K562 (cell line): ENCODE measurements around the gene PIK3C2G. TPM values are rescaled to one million over a fixed set of nuclear protein-coding genes. Genes with fewer than 3 reads are reported as not detected.

Source experiments
- ATAC-seq: fragments of 200-7000 bp; cut with Tn5 transposase; 3 replicates; pipeline ENCODE4 v1.9.1; 2020; ENCODE audit warnings: moderate library complexity
- BruUV-seq: library from RNA; stranded (reverse); fragments of 400-500 nt; replicated peaks from 2 replicates; lab custom pipeline; 2021; lab: Mats Ljungman, UMichigan
- CTCF ChIA-PET: fragments of 300-600 bp; formaldehyde crosslinking; extraction: SDS; loops from one replicate; lab custom pipeline; 2021; ENCODE audit warnings: low intra/inter-chr PET ratio; lab: Yijun Ruan, JAX
- POLR2A ChIA-PET: fragments of 300-600, 350-650 bp; sonication (Branson Sonifier 250); formaldehyde crosslinking; extraction: SDS; loops from one replicate; lab custom pipeline; 2021; ENCODE audit warnings: antibody characterized with exemption, inconsistent platforms; lab: Yijun Ruan, JAX
- DNase-seq, 4 experiments: peaks; one replicate each; pipeline versions ENCODE4 v3.0.0 to v3.0.0-alpha.2; 2011 to 2018; ENCODE audit warnings: low spot score in 3 of 4, mixed read lengths in 3 of 4; ENCODE audit errors: extremely low read depth in 1 of 4
- FAIRE-seq: peaks from 2 replicates; lab custom pipeline; 2011; peaks lifted over from hg19 to GRCh38; lab: Jason Lieb, UNC
- H2AFZ ChIP-seq: 2 replicates; pipeline ENCODE4 v1.6.0; 2011; ENCODE audit warnings: low read depth, low read length, control low read depth, inconsistent platforms
- H3K27ac ChIP-seq: fragments of 200-600 bp; 3 replicates; pipeline ENCODE4 v1.8.0; 2011; ENCODE audit warnings: low read depth, mild to moderate bottlenecking, control low read depth, inconsistent platforms, low read length, moderate library complexity, mixed read lengths; ENCODE audit errors: extremely low read depth
- H3K27me3 ChIP-seq, 2 experiments: fragments of 300-600 bp in 1 of 2; 2 replicates in 1 of 2; 3 replicates in 1 of 2; pipeline versions ENCODE4 v1.6.0 to v1.8.0; 2011; ENCODE audit warnings: inconsistent platforms in 2 of 2, low read length in 2 of 2, mild to moderate bottlenecking in 1 of 2, mixed read lengths in 1 of 2, moderate library complexity in 1 of 2; ENCODE audit not compliant: control insufficient read depth in 2 of 2, insufficient read depth in 2 of 2
- H3K36me3 ChIP-seq: fragments of 300-600 bp; 3 replicates; pipeline ENCODE4 v1.8.0; 2011; ENCODE audit warnings: mild to moderate bottlenecking, low read length, inconsistent platforms; ENCODE audit not compliant: control insufficient read depth, insufficient read depth
- H3K4me1 ChIP-seq, 2 experiments: fragments of 200-600 bp in 1 of 2; replicated peaks in 1 of 2; 2 replicates in 1 of 2; 3 replicates in 1 of 2; pipeline versions ENCODE4 v1.5.1 to v1.8.0; 2011; ENCODE audit warnings: inconsistent platforms in 2 of 2, low read length in 2 of 2, mild to moderate bottlenecking in 1 of 2, mixed read lengths in 1 of 2, moderate library complexity in 1 of 2; ENCODE audit not compliant: control insufficient read depth in 2 of 2, insufficient read depth in 2 of 2
- H3K4me2 ChIP-seq: 2 replicates; pipeline ENCODE4 v1.6.1; 2011; ENCODE audit warnings: low read length, control low read depth, inconsistent platforms, mixed read lengths; ENCODE audit not compliant: insufficient read depth
- H3K4me3 ChIP-seq: fragments of 200-600 bp; sonication (generic), shearing (Covaris generic); 2 replicates; pipeline ENCODE4 v1.5.1; 2016; ENCODE audit warnings: control low read depth, inconsistent platforms
- H3K79me2 ChIP-seq: fragments of 200-600 bp; 3 replicates; pipeline ENCODE4 v1.8.0; 2011; ENCODE audit warnings: low read length, inconsistent platforms; ENCODE audit not compliant: control insufficient read depth, insufficient read depth
- H3K9ac ChIP-seq, 2 experiments: 2 replicates each; pipeline versions ENCODE4 v1.6.0 to v1.6.1; 2011; ENCODE audit warnings: low read depth in 2 of 2, low read length in 2 of 2, control low read depth in 1 of 2, inconsistent platforms in 1 of 2, mild to moderate bottlenecking in 1 of 2, mixed read lengths in 1 of 2; ENCODE audit not compliant: insufficient read depth in 1 of 2
- H3K9me1 ChIP-seq: one replicate; pipeline ENCODE4 v1.6.0; 2011; ENCODE audit warnings: inconsistent platforms, mild to moderate bottlenecking, low read length, moderate library complexity; ENCODE audit not compliant: control insufficient read depth, insufficient read depth
- H3K9me3 ChIP-seq: replicated peaks from 2 replicates; pipeline ENCODE4 v1.5.1; 2011; ENCODE audit warnings: low read depth, low read length, inconsistent platforms; ENCODE audit not compliant: control insufficient read depth, insufficient read depth
- H4K20me1 ChIP-seq: replicated peaks from 2 replicates; pipeline ENCODE4 v1.6.1; 2011; ENCODE audit warnings: low read length, inconsistent platforms, mixed read lengths; ENCODE audit not compliant: control insufficient read depth, insufficient read depth
- BRF1 ChIP-seq: IDR thresholded peaks from 3 replicates; pipeline ENCODE4 v1.6.1; 2011; ENCODE audit warnings: borderline replicate concordance, mild to moderate bottlenecking; ENCODE audit not compliant: insufficient read length; ENCODE audit errors: extremely low read depth
- CC2D1A ChIP-seq: fragments of 450-650 bp; IDR thresholded peaks from 2 replicates; pipeline ENCODE4 v1.6.1; 2017; ENCODE audit warnings: mild to moderate bottlenecking
- DACH1 ChIP-seq: fragments of 450-650 bp; IDR thresholded peaks from 2 replicates; pipeline ENCODE4 v1.6.1; 2018; ENCODE audit not compliant: partially characterized antibody
- DMBX1 ChIP-seq: fragments of 250-450 bp; sonication (Bioruptor Pico); IDR thresholded peaks from 2 replicates; pipeline ENCODE4 v1.8.0; 2022; ENCODE audit warnings: inconsistent platforms, mild to moderate bottlenecking, moderate library complexity, borderline replicate concordance
- FOXA3 ChIP-seq, 2 experiments: fragments of 450-650 bp in 1 of 2; sonication (generic) in 1 of 2; formaldehyde crosslinking; IDR thresholded peaks in 1 of 2; conservative IDR thresholded peaks in 1 of 2; 2 replicates each; pipeline versions ENCODE4 v1.4.0 to v1.8.0; 2020 to 2022; ENCODE audit warnings: mild to moderate bottlenecking in 2 of 2, missing genetic modification reagents in 1 of 2
- GATA2 ChIP-seq: sonication (generic); formaldehyde crosslinking; IDR thresholded peaks from 2 replicates; pipeline ENCODE4 v1.4.0; 2020; ENCODE audit warnings: mild to moderate bottlenecking, missing genetic modification reagents
- ILF3 ChIP-seq: fragments of 450-650 bp; IDR thresholded peaks from 2 replicates; pipeline ENCODE4 v1.6.1; 2018; ENCODE audit warnings: antibody characterized with exemption, mild to moderate bottlenecking, moderate library complexity, borderline replicate concordance
- KLF10 ChIP-seq: fragments of 250-450 bp; sonication (Bioruptor Pico); IDR thresholded peaks from 2 replicates; pipeline ENCODE4 v1.6.1; 2021; ENCODE audit warnings: matching md5 sums
- MAFG ChIP-seq: fragments of 450-650 bp; conservative IDR thresholded peaks from 2 replicates; pipeline ENCODE4 v1.6.1; 2016; ENCODE audit warnings: missing genetic modification characterization, missing compliant biosample characterization
- MTA1 ChIP-seq: fragments of 450-650 bp; IDR thresholded peaks from 2 replicates; pipeline ENCODE4 v1.6.1; 2017; ENCODE audit warnings: borderline replicate concordance
- NCOA1 ChIP-seq: fragments of 450-650 bp; IDR thresholded peaks from 2 replicates; pipeline ENCODE4 v1.6.1; 2016; ENCODE audit warnings: low read depth
- NFRKB ChIP-seq: fragments of 450-650 bp; IDR thresholded peaks from 2 replicates; pipeline ENCODE4 v1.6.1; 2016; ENCODE audit warnings: low read depth
- TAF15 ChIP-seq: fragments of 200-400 bp; formaldehyde crosslinking; IDR thresholded peaks from 2 replicates; pipeline ENCODE4 v1.6.1; 2017; ENCODE audit warnings: mild to moderate bottlenecking, low read depth, low read length, moderate library complexity
- ZNF76 ChIP-seq: fragments of 250-450 bp; sonication (Bioruptor Pico); IDR thresholded peaks from 2 replicates; pipeline ENCODE4 v1.4.0; 2020; ENCODE audit warnings: mild to moderate bottlenecking, moderate library complexity, borderline replicate concordance
- WGBS: fragments of 100-300 bp; shearing (Covaris generic); methylation state at CpG from one replicate; pipeline ENCODE4 v1.1.6; 2016; ENCODE audit warnings: low coverage, mixed read lengths; ENCODE audit not compliant: insufficient coverage; ENCODE audit errors: missing lambda C conversion rate; 5-methylcytosine and 5-hydroxymethylcytosine counted together
- in situ Hi-C: fragments of 300-500 bp; cut with MboI; formaldehyde crosslinking; loops from 4 replicates; pipeline ENCODE4 v1.15.0; 2018; ENCODE audit warnings: inconsistent platforms, mixed read lengths
- intact Hi-C: fragments of 100-400 bp; cut with micrococcal nuclease; formaldehyde crosslinking; loops from 2 replicates; pipeline ENCODE4 v1.14.2; 2022
- polyA plus RNA-seq, 8 experiments: library from polyadenylated mRNA; depleted of rRNA in 4 of 8; stranded (reverse) in 5 of 8; unstranded in 3 of 8; fragments of >200 nt; fragmentation: Nextera tagmentation in 2 of 8; fragmentation: Illumina TruSeq in 1 of 8; extraction: Ambion mirVana in 2 of 8; extraction: Trizol in 1 of 8; gene quantifications; 2 replicates each; pipeline versions ENCODE4 v1.2.1 to v1.2.3, GENCODE V29; 2011 to 2014; ENCODE audit warnings: inconsistent platforms in 1 of 8, missing spikeins in 1 of 8
- total RNA-seq, 7 experiments: library from RNA; depleted of rRNA in 6 of 7; stranded (reverse); fragments of >200 nt in 6 of 7; fragmentation: Illumina TruSeq in 2 of 7; extraction: Trizol in 2 of 7; gene quantifications; 2 replicates each; pipeline versions ENCODE4 v1.2.1 to v1.2.3, GENCODE V29; 2011 to 2021; ENCODE audit warnings: low replicate concordance in 1 of 7
- TF ChIP-seq, protein P1 (sequence below): IDR thresholded peaks from 2 replicates; pipeline ENCODE4 v1.6.1; 2011; ENCODE audit warnings: borderline replicate concordance, low read depth, mild to moderate bottlenecking, moderate library complexity, low read length; ENCODE audit not compliant: insufficient read depth, poor library complexity, severe bottlenecking

Gene PIK3C2G
- total and polyA plus RNA-seq, 9 of the 15 experiments (the other 6 are each of a cell fraction or from before 2014, with no cell fraction given): not detected

DNA sequence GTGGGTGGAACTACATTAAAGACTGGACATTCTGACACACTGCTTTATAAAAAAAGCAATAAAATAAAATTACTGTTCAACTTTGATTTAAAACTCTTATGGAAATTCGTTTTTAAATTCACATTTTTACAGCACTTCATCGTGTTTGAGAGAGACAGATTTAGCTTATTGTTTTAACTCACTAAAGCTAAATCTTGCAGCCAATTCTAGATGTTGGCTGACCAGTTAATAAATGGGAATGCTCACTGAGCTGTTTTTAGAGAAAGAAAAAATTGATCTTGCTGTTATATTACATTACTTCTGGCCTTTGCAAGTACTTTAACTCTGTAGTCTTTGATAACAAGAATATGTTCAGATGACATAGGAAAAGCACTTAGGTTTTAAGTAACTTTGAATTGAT, 319.4 kb downstream of the PIK3C2G start:
- BruUV-seq: no TSS peak
- Histone ChIP-seq H3K4me3 (no peak overlapping the region), H3K36me3 (no peaks in the 10 kb centered on the region), H3K27ac (no peak overlapping the region), H3K4me1 (no peaks in the 10 kb centered on the region; a peak in 1 of 5 replicates), H4K20me1 (no peaks in the 10 kb centered on the region), H3K4me2 (no peak overlapping the region), H3K9me1 (no peaks in the 10 kb centered on the region), H3K79me2 (no peaks in the 10 kb centered on the region), H2AFZ (no peak overlapping the region), H3K9ac (no peak overlapping the region), H3K9me3 (no peaks in the 10 kb centered on the region), H3K27me3 (no peaks in the 10 kb centered on the region)
- in situ Hi-C loops (no loop called here), intact Hi-C loops (no loop called here)
- no peak for FAIRE-seq
- TF ChIP-seq MAFG: no peak
- TF ChIP-seq DACH1: no peak
- no peak for TF ChIP-seq ZNF76
- no peak for TF ChIP-seq TAF15
- no peak for TF ChIP-seq ILF3
- TF ChIP-seq BRF1: no peak
- no peak for TF ChIP-seq NCOA1
- TF ChIP-seq NFRKB: no peak
- no peak for TF ChIP-seq KLF10 (CRISPR knock-in tag)
- no peak for TF ChIP-seq CC2D1A
- TF ChIP-seq, protein P1, sequence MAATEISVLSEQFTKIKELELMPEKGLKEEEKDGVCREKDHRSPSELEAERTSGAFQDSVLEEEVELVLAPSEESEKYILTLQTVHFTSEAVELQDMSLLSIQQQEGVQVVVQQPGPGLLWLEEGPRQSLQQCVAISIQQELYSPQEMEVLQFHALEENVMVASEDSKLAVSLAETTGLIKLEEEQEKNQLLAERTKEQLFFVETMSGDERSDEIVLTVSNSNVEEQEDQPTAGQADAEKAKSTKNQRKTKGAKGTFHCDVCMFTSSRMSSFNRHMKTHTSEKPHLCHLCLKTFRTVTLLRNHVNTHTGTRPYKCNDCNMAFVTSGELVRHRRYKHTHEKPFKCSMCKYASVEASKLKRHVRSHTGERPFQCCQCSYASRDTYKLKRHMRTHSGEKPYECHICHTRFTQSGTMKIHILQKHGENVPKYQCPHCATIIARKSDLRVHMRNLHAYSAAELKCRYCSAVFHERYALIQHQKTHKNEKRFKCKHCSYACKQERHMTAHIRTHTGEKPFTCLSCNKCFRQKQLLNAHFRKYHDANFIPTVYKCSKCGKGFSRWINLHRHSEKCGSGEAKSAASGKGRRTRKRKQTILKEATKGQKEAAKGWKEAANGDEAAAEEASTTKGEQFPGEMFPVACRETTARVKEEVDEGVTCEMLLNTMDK: no peak
- TF ChIP-seq GATA2: no peak
- no peak for TF ChIP-seq MTA1
- TF ChIP-seq DMBX1 (CRISPR knock-in tag): no peak
- no peak for TF ChIP-seq FOXA3 (CRISPR knock-in tag; conservative IDR thresholded peaks at IDR 0.05 in 1 of 2, IDR thresholded peaks at IDR 0.05 in 1 of 2)
- CTCF ChIA-PET: no interaction called here
- no peak for DNase-seq
- ATAC-seq: no peak
- 29% methylated on average over 2 of the region's 2 CpGs for WGBS
- POLR2A ChIA-PET: no interaction called here
